Upper lobe of left lung (tissue), 6 donors: ENCODE data around the gene CORO6. TPM values are rescaled to one million over a fixed set of nuclear protein-coding genes. Genes with fewer than 3 reads are reported as not detected.

Experiments
- ATAC-seq, 2 donors: fragments of 200-7000 bp; cut with Tn5 transposase; one replicate each; pipeline ENCODE4 v1.9.1; 2022; ENCODE audit warnings: mild to moderate bottlenecking in 2 of 2, moderate library complexity in 2 of 2; ENCODE audit not compliant: low FRiP score in 2 of 2
- DNase-seq, 2 donors: peaks; one replicate each; pipeline ENCODE4 v3.0.0-alpha.2; 2019 to 2020
- H3K27ac ChIP-seq, 4 donors: fragments of 200-600 bp; sonication (generic); one replicate each; pipeline ENCODE4 v1.5.1; 2016 to 2019
- H3K27me3 ChIP-seq, 4 donors: fragments of 200-600 bp; sonication (generic); one replicate each; pipeline ENCODE4 v1.5.1; 2017 to 2019
- H3K36me3 ChIP-seq, 4 donors: fragments of 200-600 bp; sonication (generic); one replicate each; pipeline ENCODE4 v1.5.1; 2016 to 2019
- H3K4me1 ChIP-seq, 4 donors: fragments of 200-600 bp; sonication (generic); one replicate each; pipeline ENCODE4 v1.5.1; 2018 to 2019
- H3K4me3 ChIP-seq, 4 donors: fragments of 200-600 bp; sonication (generic); one replicate each; pipeline ENCODE4 v1.5.1; 2017 to 2019; ENCODE audit warnings: mild to moderate bottlenecking in 2 of 4, moderate library complexity in 1 of 4
- H3K9me3 ChIP-seq, 4 donors: fragments of 200-600 bp; sonication (generic); one replicate each; pipeline ENCODE4 v1.5.1; 2018 to 2019
- CTCF ChIP-seq, 6 experiments: fragments of 450-650 bp in 4 of 6; fragments of 200-600 bp in 2 of 6; sonication (generic) in 2 of 6; IDR thresholded peaks; one replicate each; pipeline ENCODE4 v1.5.1; 2016 to 2019; ENCODE audit warnings: antibody characterized with exemption in 6 of 6
- EP300 ChIP-seq, 4 donors: sonication (generic); formaldehyde crosslinking; IDR thresholded peaks; one replicate each; pipeline ENCODE4 v1.5.1; 2017; ENCODE audit warnings: antibody characterized with exemption in 4 of 4, control low read depth in 2 of 4
- POLR2A ChIP-seq, 4 donors: fragments of 450-650 bp; IDR thresholded peaks; one replicate each; pipeline ENCODE4 v1.5.1; 2016 to 2017; ENCODE audit warnings: antibody characterized with exemption in 4 of 4, mild to moderate bottlenecking in 2 of 4
- POLR2AphosphoS5 ChIP-seq, 2 donors: sonication (generic); formaldehyde crosslinking; IDR thresholded peaks; one replicate each; pipeline ENCODE4 v1.5.1; 2017; ENCODE audit warnings: antibody characterized with exemption in 2 of 2
- WGBS, 2 donors: methylation state at CpG; one replicate each; pipeline ENCODE4 v1.1.5; 2017 to 2018; 5-methylcytosine and 5-hydroxymethylcytosine counted together
- total RNA-seq, 6 donors: library from RNA; depleted of rRNA in 4 of 6; stranded (reverse); fragments of >200 nt in 4 of 6; gene quantifications; one replicate each; pipeline versions ENCODE4 v1.1.0 to v1.2.1, GENCODE V29; 2016 to 2021
- donor health status: DM: no; HTN: no; CAD: no; lungs with moderate emphysema.
- donor health status: DM: no; HTN: yes; CAD: no; lungs with severe emphysema.

The CORO6 gene
- 100 to 1,000 TPM in 1 of 6 donors, 10 to 100 TPM in 3, 1 to 10 TPM in 2; 7.3 to 137 (median 12.2) TPM for total RNA-seq

DNA sequence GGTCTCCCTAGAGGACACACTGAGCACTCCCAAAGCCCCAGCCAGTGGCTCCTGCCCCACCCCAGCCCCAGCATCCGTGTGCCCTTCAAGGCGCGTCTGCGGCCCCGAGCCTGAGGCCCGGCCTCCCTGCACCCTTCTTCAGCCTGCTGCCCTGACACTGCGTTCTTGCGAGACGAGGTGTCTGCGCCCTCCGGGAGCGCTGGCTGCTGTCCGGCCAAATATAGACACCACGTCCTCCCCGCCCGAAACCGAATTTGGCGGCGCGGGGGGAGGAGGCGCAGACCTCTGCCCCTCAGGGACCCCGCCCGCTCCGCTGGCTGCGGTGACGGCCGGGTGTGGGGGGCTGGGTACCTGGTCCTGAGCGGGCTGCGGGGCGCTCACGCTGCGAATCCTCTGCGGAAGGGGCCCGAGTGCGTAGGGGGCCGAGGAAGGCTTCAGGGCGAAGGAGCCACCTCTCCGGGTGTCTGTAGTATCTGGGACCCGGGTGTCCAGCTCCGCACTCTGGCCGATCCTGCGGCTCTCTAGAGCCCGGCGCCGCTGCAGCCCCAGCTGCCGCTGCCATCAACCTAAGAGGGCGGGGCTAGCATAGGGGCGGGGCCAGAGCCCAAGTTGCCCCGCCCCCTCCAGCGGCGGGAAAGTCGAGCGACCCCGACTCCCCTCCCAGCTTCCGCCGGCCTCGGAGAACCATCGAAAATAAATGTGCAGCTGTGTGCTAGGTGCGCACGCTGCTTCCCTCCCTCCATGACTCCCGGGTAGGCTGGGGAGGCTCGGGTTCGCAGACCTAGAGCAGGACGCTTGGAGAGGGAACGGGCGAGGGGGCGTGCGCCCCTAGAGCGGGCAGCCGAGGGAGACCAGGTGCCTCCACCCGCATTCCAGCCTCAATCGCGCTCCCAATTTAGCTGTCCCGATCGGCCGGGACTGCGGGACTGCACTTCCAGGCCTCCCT lies at the start of gene CORO6:
Gene CORO6, minus strand, starts transcription at position 576 of the 946 bp plus-strand sequence. CDS start 1,491 bp downstream, outside the sequence.
- Histone ChIP-seq H3K27ac (peak within 1 kb of the TSS in 2 of 4 donors; percentile 52 to 72), H3K36me3 (no peaks in the 10 kb centered on the region), H3K9me3 (no peaks in the 10 kb centered on the region), H3K4me3 (peak within 1 kb of the TSS; percentile 67 to 76 (median 70)), H3K4me1 (peaks cover 15 to 33% (median 26%) of the 10 kb centered on the region in 4 donors), H3K27me3 (peaks cover 0 to 2% (median 0%) of the 10 kb centered on the region in 4 donors)
- ATAC-seq (peak; percentile 63 to 83), DNase-seq (peak; percentile 45 to 92)
- 2 to 3% methylated on average over 14 to 58 of the region's 77 CpGs for WGBS, 2 donors
- TF ChIP-seq CTCF (IDR thresholded peaks at IDR 0.05) (no peak), EP300 (IDR thresholded peaks at IDR 0.05) (no peak), POLR2A (IDR thresholded peaks at IDR 0.05) (peak in 1 of 4 donors; percentile 43), POLR2AphosphoS5 (IDR thresholded peaks at IDR 0.05) (peak in 1 of 2 donors; percentile 18)

GRCh38 chr17:29671661-29672060 lies 48.9 kb upstream of the CORO6 start:
- DNase-seq: no peak

DNA sequence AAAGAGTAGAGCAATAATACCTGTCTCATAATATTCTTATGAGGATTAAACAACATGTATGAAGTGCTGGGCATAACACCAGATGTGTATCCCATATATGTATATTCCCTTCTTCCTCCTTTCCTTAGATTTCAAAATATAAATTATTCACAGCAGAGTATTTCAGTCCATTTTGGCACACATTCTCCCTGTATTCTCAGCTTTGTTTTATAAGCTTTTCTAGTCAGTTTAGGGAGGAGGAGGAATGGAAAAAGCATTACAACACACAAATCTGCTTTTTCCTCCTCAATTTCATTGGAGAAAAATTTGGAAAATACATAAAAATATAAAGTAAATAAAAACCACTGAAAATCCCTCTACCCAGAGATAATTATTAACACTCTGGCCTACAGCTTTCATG lies 46.6 kb upstream of the CORO6 start:
- H3K36me3 ChIP-seq: peaks cover 14 to 100% (median 62%) of the 10 kb centered on the region in 4 donors
- DNase-seq: no peak

More at GRCh38 chr17:29671661-29672060, 48.9 kb upstream of the CORO6 start:
- no peak for ATAC-seq
- Histone ChIP-seq H3K27ac (no peak overlapping the region), H3K4me3 (no peak overlapping the region), H3K9me3 (no peaks in the 10 kb centered on the region), H3K36me3 (peaks cover 14 to 94% (median 63%) of the 10 kb centered on the region in 4 donors), H3K4me1 (no peaks in the 10 kb centered on the region), H3K27me3 (no peaks in the 10 kb centered on the region)
- TF ChIP-seq POLR2AphosphoS5 (IDR thresholded peaks at IDR 0.05): no peak
- TF ChIP-seq EP300 (IDR thresholded peaks at IDR 0.05): no peak
- no peak for TF ChIP-seq CTCF (IDR thresholded peaks at IDR 0.05)
- TF ChIP-seq POLR2A (IDR thresholded peaks at IDR 0.05): no peak
- 96 to 98% methylated on average over 5 of the region's 5 CpGs for WGBS, 2 donors

DNA sequence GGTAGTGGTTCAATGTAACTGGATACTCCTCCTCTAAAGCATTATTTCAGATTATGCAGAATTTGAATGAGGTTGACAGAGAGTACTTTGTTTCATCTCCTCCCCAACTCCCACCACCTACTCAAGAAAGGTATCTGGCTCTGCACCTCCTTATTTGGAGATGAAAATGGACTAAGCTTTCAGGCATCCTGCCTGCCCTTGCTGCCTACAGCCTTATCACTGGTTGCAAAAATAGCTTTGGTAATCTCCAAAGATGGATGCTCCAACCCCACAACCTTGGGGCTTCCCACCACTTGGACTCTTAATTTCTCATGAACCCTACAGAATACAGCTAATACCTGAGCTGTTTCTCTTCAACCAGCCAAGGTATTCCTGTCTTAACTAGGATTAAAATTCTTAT lies 45.3 kb upstream of the CORO6 start:
- H3K4me3 ChIP-seq: no peak overlapping the region
- DNase-seq (no peak), ATAC-seq (no peak)
- H3K27ac ChIP-seq: no peak overlapping the region
- TF ChIP-seq POLR2AphosphoS5 (IDR thresholded peaks at IDR 0.05): no peak
- TF ChIP-seq POLR2A (IDR thresholded peaks at IDR 0.05): no peak
- no peak for TF ChIP-seq CTCF (IDR thresholded peaks at IDR 0.05)
- no peak for TF ChIP-seq EP300 (IDR thresholded peaks at IDR 0.05)
- no peaks in the 10 kb centered on the region for H3K27me3 ChIP-seq
- no peaks in the 10 kb centered on the region for H3K9me3 ChIP-seq
- H3K4me1 ChIP-seq: peaks cover 4 to 11% (median 8%) of the 10 kb centered on the region in 4 donors
- peaks cover 12 to 97% (median 61%) of the 10 kb centered on the region in 4 donors for H3K36me3 ChIP-seq

More for the DNA sequence above, 46.6 kb upstream of the CORO6 start:
- TF ChIP-seq POLR2A (IDR thresholded peaks at IDR 0.05) (no peak), EP300 (IDR thresholded peaks at IDR 0.05) (no peak), POLR2AphosphoS5 (IDR thresholded peaks at IDR 0.05) (no peak), CTCF (IDR thresholded peaks at IDR 0.05) (no peak)
- no peaks in the 10 kb centered on the region for H3K27me3 ChIP-seq
- H3K9me3 ChIP-seq: no peaks in the 10 kb centered on the region
- H3K27ac ChIP-seq: no peak overlapping the region
- no peaks in the 10 kb centered on the region for H3K4me1 ChIP-seq
- H3K4me3 ChIP-seq: no peak overlapping the region
- ATAC-seq: no peak
